NCI-H128 (cell line): ENCODE results near the gene PLIN4.

Experiments
- DNase-seq: peaks from one replicate; lab custom pipeline; 2025; ENCODE audit not compliant: unreplicated experiment; lab: John Stamatoyannopoulos, UW

Gene PLIN4

GRCh38 chr19:4525563-4526002 is 7.3 kb upstream of the PLIN4 start:
- no peak for DNase-seq

DNA sequence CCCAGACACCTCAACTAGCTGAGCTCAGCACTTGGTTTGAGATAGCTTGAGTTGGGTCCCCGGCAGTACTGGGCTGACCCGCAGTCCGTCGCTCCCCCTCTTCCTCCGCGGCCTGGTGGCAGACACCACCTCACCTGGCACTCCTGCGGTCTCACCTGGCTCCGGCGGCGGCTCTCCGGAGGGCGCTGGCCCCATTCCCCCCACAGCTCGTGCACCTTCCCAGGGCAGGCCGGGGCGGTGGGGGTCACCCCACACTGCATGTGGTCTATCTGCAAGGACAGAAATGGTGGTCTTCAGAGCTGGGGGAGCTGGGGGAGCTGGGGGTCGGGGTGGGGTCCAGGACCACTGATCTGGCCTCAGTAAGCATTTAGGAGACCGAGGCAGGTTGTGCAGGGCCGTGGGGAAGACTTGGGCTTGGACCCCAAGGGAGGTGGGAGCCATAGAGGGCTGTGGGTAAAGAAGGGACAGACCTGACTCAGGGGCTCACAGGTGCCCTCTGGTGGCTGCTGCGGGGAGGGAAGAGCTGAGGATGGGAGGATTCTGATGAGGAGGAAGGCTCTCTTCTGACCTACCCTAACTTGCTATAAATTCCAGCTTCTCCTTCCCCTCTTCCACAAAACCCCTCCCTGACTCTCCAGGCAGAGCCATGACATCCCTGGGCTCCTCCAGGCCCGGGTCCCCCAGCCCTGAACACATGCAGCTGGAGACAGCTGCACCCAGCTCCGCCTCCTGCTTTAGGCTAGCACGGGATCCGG is 6.7 kb upstream of the PLIN4 start:
- no peak for DNase-seq

GRCh38 chr19:4523306-4524110 is 5.2 kb upstream of the PLIN4 start:
- DNase-seq: no peak

GRCh38 chr19:4522291-4523002 is 4.2 kb upstream of the PLIN4 start:
- DNase-seq: no peak

GRCh38 chr19:4521888-4522242 is 3.6 kb upstream of the PLIN4 start:
- no peak for DNase-seq

- no peak for DNase-seq
These were observed 3.0 kb upstream of the PLIN4 start for GRCh38 chr19:4521170-4521887.

DNA sequence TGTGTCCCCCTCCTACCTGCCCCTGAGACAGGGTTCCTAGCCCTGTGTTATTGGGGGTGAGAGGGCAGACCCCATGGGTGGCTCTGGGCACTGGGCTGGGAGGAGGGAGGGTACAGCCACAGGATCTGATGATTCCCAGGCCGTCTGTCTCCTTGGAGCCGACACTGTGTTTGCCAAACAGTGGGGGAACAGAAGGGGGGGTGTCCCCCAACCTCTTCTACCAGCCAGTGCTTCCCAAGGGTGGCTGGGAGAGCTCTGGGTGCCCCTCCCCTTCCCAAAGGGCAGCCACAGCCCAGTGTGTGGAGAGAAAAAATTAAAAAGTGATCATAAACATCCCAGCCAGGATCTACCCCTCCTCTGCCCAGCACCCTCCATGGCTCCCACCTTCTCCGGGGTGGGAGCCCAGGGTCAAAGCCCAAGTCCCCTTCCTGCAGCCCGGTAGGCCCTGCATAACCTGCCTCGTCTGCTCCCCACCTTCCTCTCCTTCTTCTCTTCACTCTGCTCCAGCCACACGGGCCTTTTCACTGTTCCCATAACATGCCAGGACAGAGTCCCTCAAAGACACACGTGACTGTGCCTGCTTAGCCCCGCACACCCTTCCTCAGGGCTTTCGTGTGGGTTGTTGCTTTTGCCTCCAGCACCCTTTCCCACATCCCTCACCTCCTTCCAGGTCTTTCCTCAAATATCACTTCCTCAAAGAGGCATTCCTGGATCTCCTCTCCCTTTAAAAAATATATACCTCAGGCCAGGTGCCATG is 1.4 kb upstream of the PLIN4 start:
- no peak for DNase-seq

DNA sequence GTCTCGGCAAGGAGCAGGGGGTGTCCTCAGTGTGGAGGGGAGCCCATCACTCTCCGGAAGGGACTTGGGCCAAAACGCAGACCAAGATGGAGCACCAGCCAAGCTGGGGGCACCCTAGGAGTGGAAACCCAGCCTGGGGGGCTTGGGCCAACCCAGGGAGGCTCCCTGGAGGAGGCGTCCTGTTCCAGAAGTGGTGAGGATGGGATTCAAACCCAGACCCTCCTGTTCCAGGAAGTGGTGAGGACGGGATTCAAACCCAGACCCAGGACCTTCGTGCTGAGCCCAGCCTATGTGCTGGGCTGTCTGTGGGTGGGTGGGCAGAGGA is 848 bp upstream of the PLIN4 start:
- no peak for DNase-seq

GRCh38 chr19:4517451-4518057 is 732 bp downstream of the PLIN4 start:
- DNase-seq: no peak

DNA sequence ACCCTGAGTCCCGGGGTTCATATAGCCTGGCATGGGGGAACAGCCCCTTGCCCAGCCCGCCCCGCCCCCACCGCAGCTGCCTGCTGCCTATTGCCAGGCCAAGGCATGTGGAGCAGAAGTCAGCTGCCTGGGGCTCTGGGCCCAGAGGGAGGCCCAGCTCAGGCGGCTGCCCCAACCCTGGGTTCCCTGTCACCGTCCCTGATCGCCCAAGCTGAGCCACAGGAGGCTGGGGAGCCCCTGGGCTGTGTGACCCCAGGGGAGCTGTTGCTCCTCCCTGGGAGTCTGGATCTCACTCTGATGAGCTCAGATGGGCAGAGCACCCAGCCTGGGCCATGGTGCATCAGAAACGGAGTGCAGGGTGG is 1.4 kb downstream of the PLIN4 start:
- no peak for DNase-seq

DNA sequence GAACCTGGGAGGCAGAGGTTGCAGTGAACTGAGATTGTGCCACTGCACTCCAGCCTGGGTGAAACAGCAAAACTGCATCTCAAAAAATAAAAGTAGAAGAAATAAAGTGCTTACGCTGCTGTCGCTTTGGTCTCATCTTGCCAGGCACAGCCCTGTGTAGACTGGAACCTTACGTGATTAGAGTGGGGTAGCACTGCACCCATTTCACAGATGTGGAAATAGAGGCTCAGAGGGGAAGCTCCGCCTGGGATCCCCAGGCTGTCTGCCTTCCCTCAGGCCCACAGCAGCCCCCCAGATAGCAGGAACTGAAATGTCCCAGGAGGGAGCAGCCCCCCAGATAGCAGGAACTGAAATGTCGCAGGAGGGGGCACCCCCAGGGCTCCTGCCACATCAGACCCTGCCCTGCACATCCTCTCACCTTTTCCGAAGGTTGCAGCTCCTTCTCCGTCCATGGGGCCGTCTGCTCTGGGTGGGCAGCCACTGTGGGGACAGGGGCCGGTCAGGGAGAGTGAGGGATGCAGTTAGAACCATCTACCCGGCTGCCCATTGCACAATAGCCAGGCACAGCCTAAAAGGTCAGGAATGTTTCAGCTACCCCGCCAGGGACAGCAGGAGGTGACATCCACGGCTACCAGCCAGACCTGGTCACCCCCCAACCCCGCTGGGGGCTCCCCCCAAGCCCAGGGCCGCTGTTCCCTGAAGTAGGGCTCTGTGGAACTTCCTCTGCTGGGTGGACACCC is 1.9 kb downstream of the PLIN4 start:
- no peak for DNase-seq

GRCh38 chr19:4515732-4516131 is 2.6 kb downstream of the PLIN4 start:
- no peak for DNase-seq

- DNase-seq: no peak
These were observed 5.0 kb downstream of the PLIN4 start for GRCh38 chr19:4513248-4513647.

DNA sequence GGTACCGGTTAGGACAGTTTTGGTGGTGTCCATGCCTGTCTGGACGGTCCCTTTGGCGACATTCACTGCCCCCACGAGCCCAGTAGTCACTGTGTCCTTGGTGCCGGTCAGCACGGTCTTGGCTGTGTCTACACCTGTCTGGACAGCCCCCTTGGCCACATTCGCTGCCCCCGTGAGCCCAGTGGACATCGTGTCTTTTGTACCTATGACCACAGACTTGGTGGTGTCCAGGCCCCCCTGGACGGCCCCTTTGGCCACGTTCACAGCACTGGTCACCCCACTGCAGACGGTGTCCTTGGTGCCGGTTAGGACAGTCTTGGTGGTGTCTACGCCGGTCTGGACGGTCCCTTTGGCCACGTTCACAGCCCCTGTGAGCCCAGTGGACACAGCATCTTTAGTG is 6.2 kb downstream of the PLIN4 start:
- DNase-seq: no peak

- no peak for DNase-seq
These were observed 6.8 kb downstream of the PLIN4 start for GRCh38 chr19:4511300-4512054.

DNA sequence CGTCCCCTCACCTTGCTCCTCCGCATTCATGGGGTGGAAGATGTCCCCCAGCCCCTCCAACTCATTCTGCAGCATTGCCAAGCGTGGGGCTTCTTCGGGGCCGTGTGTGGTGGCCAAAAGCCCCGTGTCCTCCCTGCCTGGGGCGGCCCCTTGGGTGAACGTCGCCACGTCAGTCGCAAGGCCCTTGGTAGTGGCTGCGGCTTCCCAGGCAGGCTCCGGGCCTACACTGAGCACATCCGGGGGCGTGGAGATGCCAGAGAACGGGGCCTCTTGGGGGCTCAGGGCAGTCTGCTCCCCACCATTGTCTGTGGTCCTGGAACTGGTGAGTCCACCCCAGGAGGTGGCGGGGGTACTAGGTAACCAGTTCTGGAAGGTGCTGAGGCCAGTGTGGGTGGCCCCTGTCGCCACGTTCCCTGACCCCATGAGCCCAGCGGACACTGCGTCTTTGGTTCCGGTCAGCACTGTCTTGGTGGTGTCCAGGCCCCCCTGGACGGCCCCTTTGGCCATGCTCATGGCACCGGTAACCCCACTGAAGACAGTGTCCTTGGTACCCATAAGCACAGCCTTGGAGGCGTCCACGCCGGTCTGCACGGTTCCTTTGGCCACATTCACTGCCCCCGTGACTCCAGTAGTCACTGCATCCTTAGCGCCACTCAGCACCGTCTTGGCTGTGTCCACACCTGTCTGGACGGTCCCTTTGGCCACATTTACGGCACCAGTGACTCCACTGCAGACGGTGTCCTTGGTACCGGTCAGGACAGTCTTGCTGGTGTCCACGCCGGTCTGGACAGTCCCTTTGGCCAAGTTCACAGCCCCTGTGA is 7.6 kb downstream of the PLIN4 start:
- no peak for DNase-seq

- no peak for DNase-seq
These were observed 9.6 kb downstream of the PLIN4 start for GRCh38 chr19:4508698-4509097.

- DNase-seq: no peak
These were observed 10.5 kb downstream of the PLIN4 start for GRCh38 chr19:4507804-4508203.
